ENCODE data around the gene ARHGAP45.

- TF ChIP-seq ZNF232 (CRISPR knock-in tag; IDR thresholded peaks at IDR 0.05) (no peak), GATA2 (CRISPR knock-in tag; IDR thresholded peaks at IDR 0.05) (no peak), TAF1 (IDR thresholded peaks at IDR 0.05; ENCODE audit: control insufficient read depth, extremely low read depth, insufficient read depth, low read length, severe bottlenecking) (no peak), SMAD1 (IDR thresholded peaks at IDR 0.05; ENCODE audit: low read depth, low read length, partially characterized antibody) (no peak), KAT8 (IDR thresholded peaks at IDR 0.05; ENCODE audit: low read depth) (no peak), ZNF707 (CRISPR knock-in tag; conservative IDR thresholded peaks at IDR 0.05) (no peak)
These were observed 20.8 kb upstream of the ARHGAP45 start for GRCh38 chr19:1046117-1046626.
